Epithelial cell of umbilical artery (primary cell): ENCODE results near the gene TAMALIN. TPM values are rescaled to one million over a fixed set of nuclear protein-coding genes. Genes with fewer than 3 reads are reported as not detected.

Experiments used
- total RNA-seq: library from RNA; depleted of rRNA; stranded (reverse); fragments of >200 nt; gene quantifications from 2 replicates; pipeline ENCODE4 v1.2.3, GENCODE V29; 2014

Gene TAMALIN
- total RNA-seq: 35.4 and 52.0 TPM in 2 replicates

GRCh38 chr12:52006726-52007157, at the start of gene TAMALIN:
Gene TAMALIN, plus strand, starts transcription at chr12:52006946. Its CDS starts 74 bp downstream, at chr12:52007020.

GRCh38 chr12:52050758-52051541, 44.2 kb downstream of the TAMALIN start, which contains the start of gene NR4A1:
Gene NR4A1, plus strand, starts transcription at chr12:52051442. Its CDS starts 2,887 bp downstream, at chr12:52054329.

Other genes with a start within 250 kb of the TAMALIN start
- gene FIGNL2, start 158.2 kb upstream of the TAMALIN start, total RNA-seq: 0.61 and 0.65 TPM in 2 replicates
- gene ANKRD33, start 118.8 kb upstream of the TAMALIN start, total RNA-seq: 0.15 and 0.32 TPM in 2 replicates
- gene ACVRL1, start 99.4 kb upstream of the TAMALIN start, total RNA-seq: 1,152 and 1,206 TPM in 2 replicates
- gene ACVR1B, start 55.2 kb upstream of the TAMALIN start, total RNA-seq: 13.3 and 16.4 TPM in 2 replicates
- 0.46 and 0.97 TPM in 2 replicates for gene NR4A1, start 44.5 kb downstream of the TAMALIN start, total RNA-seq
- gene ATG101, start 63.0 kb downstream of the TAMALIN start, total RNA-seq: 89.5 and 90.6 TPM in 2 replicates
- not detected in 2 replicates for gene SMIM41, start 72.8 kb downstream of the TAMALIN start, total RNA-seq
- 11.1 and 11.4 TPM in 2 replicates for gene KRT80, start 185.1 kb downstream of the TAMALIN start, total RNA-seq
- 33.4 and 450 TPM in 2 replicates for gene KRT7, start 226.3 kb downstream of the TAMALIN start, total RNA-seq